ENCODE data around the gene ADAM12.

GRCh38 chr10:126156503-126156902, 231.8 kb downstream of the ADAM12 start:
- TF ChIP-seq, protein P1, sequence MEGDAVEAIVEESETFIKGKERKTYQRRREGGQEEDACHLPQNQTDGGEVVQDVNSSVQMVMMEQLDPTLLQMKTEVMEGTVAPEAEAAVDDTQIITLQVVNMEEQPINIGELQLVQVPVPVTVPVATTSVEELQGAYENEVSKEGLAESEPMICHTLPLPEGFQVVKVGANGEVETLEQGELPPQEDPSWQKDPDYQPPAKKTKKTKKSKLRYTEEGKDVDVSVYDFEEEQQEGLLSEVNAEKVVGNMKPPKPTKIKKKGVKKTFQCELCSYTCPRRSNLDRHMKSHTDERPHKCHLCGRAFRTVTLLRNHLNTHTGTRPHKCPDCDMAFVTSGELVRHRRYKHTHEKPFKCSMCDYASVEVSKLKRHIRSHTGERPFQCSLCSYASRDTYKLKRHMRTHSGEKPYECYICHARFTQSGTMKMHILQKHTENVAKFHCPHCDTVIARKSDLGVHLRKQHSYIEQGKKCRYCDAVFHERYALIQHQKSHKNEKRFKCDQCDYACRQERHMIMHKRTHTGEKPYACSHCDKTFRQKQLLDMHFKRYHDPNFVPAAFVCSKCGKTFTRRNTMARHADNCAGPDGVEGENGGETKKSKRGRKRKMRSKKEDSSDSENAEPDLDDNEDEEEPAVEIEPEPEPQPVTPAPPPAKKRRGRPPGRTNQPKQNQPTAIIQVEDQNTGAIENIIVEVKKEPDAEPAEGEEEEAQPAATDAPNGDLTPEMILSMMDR (IDR thresholded peaks at IDR 0.05) = no peak
- TF ChIP-seq POLR2A (IDR thresholded peaks at IDR 0.05) = no peak

Data from suprapubic skin (tissue), 3 donors.